GM12878 (cell line): ENCODE results near the gene TTYH1. TPM values are rescaled to one million over a fixed set of nuclear protein-coding genes. Genes with fewer than 3 reads are reported as not detected.

Source experiments
- BHLHE40 ChIP-seq, 2 experiments: fragments of 450-650 bp in 1 of 2; IDR thresholded peaks; 2 replicates each; pipeline ENCODE4 v1.6.1; 2011 to 2017; ENCODE audit warnings: low read depth in 2 of 2, borderline replicate concordance in 1 of 2, improper control_type of control experiment in 1 of 2, low read length in 1 of 2, mild to moderate bottlenecking in 1 of 2
- BMI1 ChIP-seq: fragments of 450-650 bp; IDR thresholded peaks from 2 replicates; pipeline ENCODE4 v1.6.1; 2016; ENCODE audit warnings: mild to moderate bottlenecking, moderate library complexity, borderline replicate concordance
- CBX3 ChIP-seq: fragments of 200-600 bp; sonication (generic); IDR thresholded peaks from 2 replicates; pipeline ENCODE4 v1.6.1; 2016; ENCODE audit warnings: low read depth, borderline replicate concordance
- ESRRA ChIP-seq: IDR thresholded peaks from 2 replicates; pipeline ENCODE4 v1.6.1; 2012; ENCODE audit warnings: mild to moderate bottlenecking, low read length, improper control_type of control experiment
- GATAD2B ChIP-seq: fragments of 450-650 bp; conservative IDR thresholded peaks from 2 replicates; pipeline ENCODE4 v1.6.1; 2017; ENCODE audit warnings: low read depth, mild to moderate bottlenecking, moderate library complexity
- IKZF1 ChIP-seq: fragments of 450-650 bp; conservative IDR thresholded peaks from 2 replicates; pipeline ENCODE4 v1.6.1; 2017; ENCODE audit warnings: antibody characterized with exemption, mild to moderate bottlenecking
- KDM1A ChIP-seq: fragments of 200-600 bp; sonication (generic); IDR thresholded peaks from 2 replicates; pipeline ENCODE4 v1.6.1; 2016; ENCODE audit warnings: borderline replicate concordance
- NR2F1 ChIP-seq: fragments of 450-650 bp; conservative IDR thresholded peaks from 2 replicates; pipeline ENCODE4 v1.6.1; 2017; ENCODE audit warnings: mild to moderate bottlenecking
- PAX5 ChIP-seq: IDR thresholded peaks from 2 replicates; pipeline ENCODE4 v1.6.1; 2011; ENCODE audit warnings: low read depth, low read length, borderline replicate concordance
- POU2F2 ChIP-seq: IDR thresholded peaks from 3 replicates; pipeline ENCODE4 v1.6.1; 2011; ENCODE audit warnings: low read depth, mild to moderate bottlenecking, low read length, borderline replicate concordance
- RB1 ChIP-seq: fragments of 450-650 bp; formaldehyde crosslinking; IDR thresholded peaks from 2 replicates; pipeline ENCODE4 v1.6.1; 2017; ENCODE audit warnings: mild to moderate bottlenecking, borderline replicate concordance
- SIN3A ChIP-seq: IDR thresholded peaks from 2 replicates; pipeline ENCODE4 v1.6.1; 2012; ENCODE audit warnings: low read depth, low read length, improper control_type of control experiment
- SMARCA5 ChIP-seq: fragments of 450-650 bp; IDR thresholded peaks from 2 replicates; pipeline ENCODE4 v1.6.1; 2017; ENCODE audit warnings: mild to moderate bottlenecking
- STAT1 ChIP-seq: fragments of 450-650 bp; conservative IDR thresholded peaks from 2 replicates; pipeline ENCODE4 v1.6.1; 2014; ENCODE audit warnings: antibody characterized with exemption, mild to moderate bottlenecking
- SUPT20H ChIP-seq: IDR thresholded peaks from 2 replicates; pipeline ENCODE4 v1.6.1; 2011; ENCODE audit warnings: low read depth, mild to moderate bottlenecking, low read length, moderate library complexity, borderline replicate concordance; ENCODE audit not compliant: control insufficient read depth
- TBL1XR1 ChIP-seq: IDR thresholded peaks from 2 replicates; pipeline ENCODE4 v1.6.1; 2012; ENCODE audit warnings: low read depth, low read length, improper control_type of control experiment
- YY1 ChIP-seq: IDR thresholded peaks from 2 replicates; pipeline ENCODE4 v1.6.1; 2011; ENCODE audit warnings: low read depth, mild to moderate bottlenecking, low read length
- ZZZ3 ChIP-seq: IDR thresholded peaks from 2 replicates; pipeline ENCODE4 v1.6.1; 2011; ENCODE audit warnings: low read depth; ENCODE audit not compliant: control insufficient read depth, insufficient read length
- polyA plus RNA-seq, 11 experiments: library from polyadenylated mRNA; depleted of rRNA in 4 of 11; unstranded in 6 of 11; stranded (reverse) in 5 of 11; fragments of >200 nt; fragmentation: Nextera tagmentation in 4 of 11; fragmentation: Illumina TruSeq in 1 of 11; extraction: Ambion mirVana in 4 of 11; extraction: Trizol in 1 of 11; gene quantifications; 1 replicate in 1 of 11; 2 replicates in 10 of 11; pipeline versions ENCODE4 v1.2.1 to v1.2.3, GENCODE V29; 2011 to 2016; ENCODE audit warnings: inconsistent platforms in 2 of 11, missing spikeins in 2 of 11, low read depth in 1 of 11
- total RNA-seq, 4 experiments: library from RNA; depleted of rRNA in 3 of 4; stranded (reverse); fragments of >200 nt in 3 of 4; fragmentation: Illumina TruSeq in 1 of 4; extraction: Trizol in 1 of 4; gene quantifications; 2 replicates each; pipeline versions ENCODE4 v1.2.1 to v1.2.3, GENCODE V29; 2013 to 2021
- TF ChIP-seq, protein P1 (sequence below): fragments of 450-650 bp; IDR thresholded peaks from 2 replicates; pipeline ENCODE4 v1.6.1; 2016; ENCODE audit warnings: mild to moderate bottlenecking, moderate library complexity, borderline replicate concordance
- TF ChIP-seq, protein P2 (sequence below): fragments of 450-650 bp; IDR thresholded peaks from 2 replicates; pipeline ENCODE4 v1.6.1; 2017; ENCODE audit warnings: mild to moderate bottlenecking, moderate library complexity
- TF ChIP-seq, protein P3 (sequence below): fragments of 450-650 bp; formaldehyde crosslinking; IDR thresholded peaks from 2 replicates; pipeline ENCODE4 v1.4.0; 2020; ENCODE audit warnings: mild to moderate bottlenecking, moderate library complexity

Gene TTYH1
- total and polyA plus RNA-seq, 10 of the 15 experiments (the other 5 are each of a cell fraction or from before 2014, with no cell fraction given): 0.01 to 0.36 (median 0.09) TPM; not detected in 3

DNA sequence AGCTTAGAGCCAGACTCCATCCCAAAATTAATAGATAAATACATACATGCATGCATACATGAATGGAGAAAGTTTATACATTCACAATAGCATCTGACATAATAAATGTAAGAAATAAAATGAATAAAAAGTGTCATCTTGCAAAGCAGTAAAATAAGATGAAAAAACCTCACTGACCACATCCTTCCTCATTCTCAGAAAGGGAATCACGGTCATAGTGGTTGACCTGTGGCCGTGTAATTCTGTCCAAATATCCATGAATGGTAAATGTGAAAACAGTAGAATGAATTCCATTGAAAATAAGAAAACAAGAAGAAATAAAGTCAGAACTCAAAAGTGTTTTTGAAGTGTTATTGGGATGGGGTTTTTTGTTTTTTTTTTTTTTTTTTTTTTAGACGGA is 67.6 kb downstream of the TTYH1 start (continued):
- TF ChIP-seq CBX3: no peak
- TF ChIP-seq PAX5: peak; percentile 28; the same call in 1 of the 2 replicates
- no peak for TF ChIP-seq TBL1XR1
- TF ChIP-seq SMARCA5: no peak
- peak; percentile 20 to 22; a peak in 1 of 4 replicates for TF ChIP-seq BHLHE40 (IDR thresholded peaks at IDR 0.05; ENCODE audit: borderline replicate concordance in 1 of 2, low read depth in 2 of 2, low read length in 1 of 2)
- TF ChIP-seq NR2F1: peak; percentile 38; the same call in 1 of the 2 replicates
- TF ChIP-seq, protein P1, sequence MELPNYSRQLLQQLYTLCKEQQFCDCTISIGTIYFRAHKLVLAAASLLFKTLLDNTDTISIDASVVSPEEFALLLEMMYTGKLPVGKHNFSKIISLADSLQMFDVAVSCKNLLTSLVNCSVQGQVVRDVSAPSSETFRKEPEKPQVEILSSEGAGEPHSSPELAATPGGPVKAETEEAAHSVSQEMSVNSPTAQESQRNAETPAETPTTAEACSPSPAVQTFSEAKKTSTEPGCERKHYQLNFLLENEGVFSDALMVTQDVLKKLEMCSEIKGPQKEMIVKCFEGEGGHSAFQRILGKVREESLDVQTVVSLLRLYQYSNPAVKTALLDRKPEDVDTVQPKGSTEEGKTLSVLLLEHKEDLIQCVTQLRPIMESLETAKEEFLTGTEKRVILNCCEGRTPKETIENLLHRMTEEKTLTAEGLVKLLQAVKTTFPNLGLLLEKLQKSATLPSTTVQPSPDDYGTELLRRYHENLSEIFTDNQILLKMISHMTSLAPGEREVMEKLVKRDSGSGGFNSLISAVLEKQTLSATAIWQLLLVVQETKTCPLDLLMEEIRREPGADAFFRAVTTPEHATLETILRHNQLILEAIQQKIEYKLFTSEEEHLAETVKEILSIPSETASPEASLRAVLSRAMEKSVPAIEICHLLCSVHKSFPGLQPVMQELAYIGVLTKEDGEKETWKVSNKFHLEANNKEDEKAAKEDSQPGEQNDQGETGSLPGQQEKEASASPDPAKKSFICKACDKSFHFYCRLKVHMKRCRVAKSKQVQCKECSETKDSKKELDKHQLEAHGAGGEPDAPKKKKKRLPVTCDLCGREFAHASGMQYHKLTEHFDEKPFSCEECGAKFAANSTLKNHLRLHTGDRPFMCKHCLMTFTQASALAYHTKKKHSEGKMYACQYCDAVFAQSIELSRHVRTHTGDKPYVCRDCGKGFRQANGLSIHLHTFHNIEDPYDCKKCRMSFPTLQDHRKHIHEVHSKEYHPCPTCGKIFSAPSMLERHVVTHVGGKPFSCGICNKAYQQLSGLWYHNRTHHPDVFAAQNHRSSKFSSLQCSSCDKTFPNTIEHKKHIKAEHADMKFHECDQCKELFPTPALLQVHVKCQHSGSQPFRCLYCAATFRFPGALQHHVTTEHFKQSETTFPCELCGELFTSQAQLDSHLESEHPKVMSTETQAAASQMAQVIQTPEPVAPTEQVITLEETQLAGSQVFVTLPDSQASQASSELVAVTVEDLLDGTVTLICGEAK: no peak
- no peak for TF ChIP-seq BMI1
- TF ChIP-seq SUPT20H: no peak
- TF ChIP-seq POU2F2: no peak
- no peak for TF ChIP-seq SIN3A
- TF ChIP-seq IKZF1: no peak; the same call in 1 of the 2 replicates
- TF ChIP-seq STAT1: no peak
- no peak for TF ChIP-seq RB1
- TF ChIP-seq YY1: no peak
- TF ChIP-seq ESRRA: no peak
- TF ChIP-seq, protein P2, sequence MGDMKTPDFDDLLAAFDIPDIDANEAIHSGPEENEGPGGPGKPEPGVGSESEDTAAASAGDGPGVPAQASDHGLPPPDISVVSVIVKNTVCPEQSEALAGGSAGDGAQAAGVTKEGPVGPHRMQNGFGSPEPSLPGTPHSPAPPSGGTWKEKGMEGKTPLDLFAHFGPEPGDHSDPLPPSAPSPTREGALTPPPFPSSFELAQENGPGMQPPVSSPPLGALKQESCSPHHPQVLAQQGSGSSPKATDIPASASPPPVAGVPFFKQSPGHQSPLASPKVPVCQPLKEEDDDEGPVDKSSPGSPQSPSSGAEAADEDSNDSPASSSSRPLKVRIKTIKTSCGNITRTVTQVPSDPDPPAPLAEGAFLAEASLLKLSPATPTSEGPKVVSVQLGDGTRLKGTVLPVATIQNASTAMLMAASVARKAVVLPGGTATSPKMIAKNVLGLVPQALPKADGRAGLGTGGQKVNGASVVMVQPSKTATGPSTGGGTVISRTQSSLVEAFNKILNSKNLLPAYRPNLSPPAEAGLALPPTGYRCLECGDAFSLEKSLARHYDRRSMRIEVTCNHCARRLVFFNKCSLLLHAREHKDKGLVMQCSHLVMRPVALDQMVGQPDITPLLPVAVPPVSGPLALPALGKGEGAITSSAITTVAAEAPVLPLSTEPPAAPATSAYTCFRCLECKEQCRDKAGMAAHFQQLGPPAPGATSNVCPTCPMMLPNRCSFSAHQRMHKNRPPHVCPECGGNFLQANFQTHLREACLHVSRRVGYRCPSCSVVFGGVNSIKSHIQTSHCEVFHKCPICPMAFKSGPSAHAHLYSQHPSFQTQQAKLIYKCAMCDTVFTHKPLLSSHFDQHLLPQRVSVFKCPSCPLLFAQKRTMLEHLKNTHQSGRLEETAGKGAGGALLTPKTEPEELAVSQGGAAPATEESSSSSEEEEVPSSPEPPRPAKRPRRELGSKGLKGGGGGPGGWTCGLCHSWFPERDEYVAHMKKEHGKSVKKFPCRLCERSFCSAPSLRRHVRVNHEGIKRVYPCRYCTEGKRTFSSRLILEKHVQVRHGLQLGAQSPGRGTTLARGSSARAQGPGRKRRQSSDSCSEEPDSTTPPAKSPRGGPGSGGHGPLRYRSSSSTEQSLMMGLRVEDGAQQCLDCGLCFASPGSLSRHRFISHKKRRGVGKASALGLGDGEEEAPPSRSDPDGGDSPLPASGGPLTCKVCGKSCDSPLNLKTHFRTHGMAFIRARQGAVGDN: no peak
- TF ChIP-seq KDM1A: no peak
- TF ChIP-seq, protein P3, sequence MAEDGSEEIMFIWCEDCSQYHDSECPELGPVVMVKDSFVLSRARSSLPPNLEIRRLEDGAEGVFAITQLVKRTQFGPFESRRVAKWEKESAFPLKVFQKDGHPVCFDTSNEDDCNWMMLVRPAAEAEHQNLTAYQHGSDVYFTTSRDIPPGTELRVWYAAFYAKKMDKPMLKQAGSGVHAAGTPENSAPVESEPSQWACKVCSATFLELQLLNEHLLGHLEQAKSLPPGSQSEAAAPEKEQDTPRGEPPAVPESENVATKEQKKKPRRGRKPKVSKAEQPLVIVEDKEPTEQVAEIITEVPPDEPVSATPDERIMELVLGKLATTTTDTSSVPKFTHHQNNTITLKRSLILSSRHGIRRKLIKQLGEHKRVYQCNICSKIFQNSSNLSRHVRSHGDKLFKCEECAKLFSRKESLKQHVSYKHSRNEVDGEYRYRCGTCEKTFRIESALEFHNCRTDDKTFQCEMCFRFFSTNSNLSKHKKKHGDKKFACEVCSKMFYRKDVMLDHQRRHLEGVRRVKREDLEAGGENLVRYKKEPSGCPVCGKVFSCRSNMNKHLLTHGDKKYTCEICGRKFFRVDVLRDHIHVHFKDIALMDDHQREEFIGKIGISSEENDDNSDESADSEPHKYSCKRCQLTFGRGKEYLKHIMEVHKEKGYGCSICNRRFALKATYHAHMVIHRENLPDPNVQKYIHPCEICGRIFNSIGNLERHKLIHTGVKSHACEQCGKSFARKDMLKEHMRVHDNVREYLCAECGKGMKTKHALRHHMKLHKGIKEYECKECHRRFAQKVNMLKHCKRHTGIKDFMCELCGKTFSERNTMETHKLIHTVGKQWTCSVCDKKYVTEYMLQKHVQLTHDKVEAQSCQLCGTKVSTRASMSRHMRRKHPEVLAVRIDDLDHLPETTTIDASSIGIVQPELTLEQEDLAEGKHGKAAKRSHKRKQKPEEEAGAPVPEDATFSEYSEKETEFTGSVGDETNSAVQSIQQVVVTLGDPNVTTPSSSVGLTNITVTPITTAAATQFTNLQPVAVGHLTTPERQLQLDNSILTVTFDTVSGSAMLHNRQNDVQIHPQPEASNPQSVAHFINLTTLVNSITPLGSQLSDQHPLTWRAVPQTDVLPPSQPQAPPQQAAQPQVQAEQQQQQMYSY (CRISPR knock-in tag): no peak
- no peak for TF ChIP-seq ZZZ3
- no peak for TF ChIP-seq GATAD2B
